ENCODE results near the gene FAM200A. TPM values are rescaled to one million over a fixed set of nuclear protein-coding genes. Genes with fewer than 3 reads are reported as not detected.
A peak's percentile ranks its signal among the peaks of the same experiment; 100 is the strongest.
"Not testable (repeated sequence)": the region's sequence is repeated elsewhere in the genome, so short reads cannot be mapped to it uniquely, and the experiment has no call there.

Gene FAM200A
- polyA plus RNA-seq, 12 donors: 9.3 to 12.2 (median 10.5) TPM; not detected in 1

GRCh38 chr7:99560834-99561736 is 9.2 kb upstream of the FAM200A start:
- DNase-seq: no peak

- no peak for DNase-seq
These were observed 7.4 kb upstream of the FAM200A start for GRCh38 chr7:99559175-99559915.

GRCh38 chr7:99558306-99559174 is 6.6 kb upstream of the FAM200A start, which contains the start of gene ZNF655:
Gene ZNF655, plus strand, starts transcription at chr7:99558642. Its CDS starts 1,918 bp downstream, at chr7:99560560.
- DNase-seq: peak; percentile 93

- no peak for DNase-seq
These were observed 6.0 kb upstream of the FAM200A start for GRCh38 chr7:99557940-99558305.

- DNase-seq: no peak
These were observed 5.3 kb upstream of the FAM200A start for GRCh38 chr7:99557196-99557607.

- no peak for DNase-seq
These were observed 3.0 kb upstream of the FAM200A start for GRCh38 chr7:99554939-99555338.

- DNase-seq: no peak
These were observed 1.1 kb upstream of the FAM200A start for GRCh38 chr7:99553039-99553438.

GRCh38 chr7:99551334-99551733 is 580 bp downstream of the FAM200A start:
- DNase-seq: peak; percentile 10

GRCh38 chr7:99549545-99549944 is 2.4 kb downstream of the FAM200A start:
- not testable (repeated sequence) for DNase-seq

GRCh38 chr7:99545308-99545707 is 6.6 kb downstream of the FAM200A start:
- DNase-seq: not testable (repeated sequence)

GRCh38 chr7:99543916-99544315 is 8.0 kb downstream of the FAM200A start:
- DNase-seq: no peak

GRCh38 chr7:99543081-99543671 is 8.7 kb downstream of the FAM200A start:
- DNase-seq: no peak

GRCh38 chr7:99541212-99541611 is 10.7 kb downstream of the FAM200A start:
- no peak for DNase-seq

- no peak for DNase-seq
These were observed 11.4 kb downstream of the FAM200A start for GRCh38 chr7:99540542-99540941.

GRCh38 chr7:99539213-99539811 is 12.6 kb downstream of the FAM200A start:
- no peak for DNase-seq

GRCh38 chr7:99535667-99536066 is 16.2 kb downstream of the FAM200A start:
- no peak for DNase-seq

- DNase-seq: no peak
These were observed 20.6 kb downstream of the FAM200A start for GRCh38 chr7:99531354-99531765.

- DNase-seq: no peak
These were observed 26.0 kb downstream of the FAM200A start for GRCh38 chr7:99525713-99526440.

- no peak for DNase-seq
These were observed 30.5 kb downstream of the FAM200A start for GRCh38 chr7:99521399-99521798.

- no peak for DNase-seq
These were observed 37.9 kb downstream of the FAM200A start for GRCh38 chr7:99514050-99514449.
